Upper lobe of left lung (tissue), 4 donors: ENCODE results near the gene SFT2D1.

Experiments
- CTCF ChIP-seq, 6 experiments: fragments of 450-650 bp in 4 of 6; fragments of 200-600 bp in 2 of 6; sonication (generic) in 2 of 6; IDR thresholded peaks; one replicate each; pipeline ENCODE4 v1.5.1; 2016 to 2019; ENCODE audit warnings: antibody characterized with exemption in 6 of 6
- EP300 ChIP-seq, 4 donors: sonication (generic); formaldehyde crosslinking; IDR thresholded peaks; one replicate each; pipeline ENCODE4 v1.5.1; 2017; ENCODE audit warnings: antibody characterized with exemption in 4 of 4, control low read depth in 2 of 4
- POLR2A ChIP-seq, 4 donors: fragments of 450-650 bp; IDR thresholded peaks; one replicate each; pipeline ENCODE4 v1.5.1; 2016 to 2017; ENCODE audit warnings: antibody characterized with exemption in 4 of 4, mild to moderate bottlenecking in 2 of 4
- POLR2AphosphoS5 ChIP-seq, 2 donors: sonication (generic); formaldehyde crosslinking; IDR thresholded peaks; one replicate each; pipeline ENCODE4 v1.5.1; 2017; ENCODE audit warnings: antibody characterized with exemption in 2 of 2

GRCh38 chr6:166279393-166279679 lies 63.0 kb downstream of the SFT2D1 start:
- TF ChIP-seq POLR2A (IDR thresholded peaks at IDR 0.05) (no peak), CTCF (IDR thresholded peaks at IDR 0.05) (no peak), POLR2AphosphoS5 (IDR thresholded peaks at IDR 0.05) (no peak), EP300 (IDR thresholded peaks at IDR 0.05) (no peak)
